HG03460 (cell line): ENCODE data around the gene COL4A4.

Source experiments
- ATAC-seq: cut with Tn5 transposase; IDR thresholded peaks from one replicate; pipeline ENCODE4 v1.9.1; 2021; ENCODE audit not compliant: unreplicated experiment

COL4A4 gene

DNA sequence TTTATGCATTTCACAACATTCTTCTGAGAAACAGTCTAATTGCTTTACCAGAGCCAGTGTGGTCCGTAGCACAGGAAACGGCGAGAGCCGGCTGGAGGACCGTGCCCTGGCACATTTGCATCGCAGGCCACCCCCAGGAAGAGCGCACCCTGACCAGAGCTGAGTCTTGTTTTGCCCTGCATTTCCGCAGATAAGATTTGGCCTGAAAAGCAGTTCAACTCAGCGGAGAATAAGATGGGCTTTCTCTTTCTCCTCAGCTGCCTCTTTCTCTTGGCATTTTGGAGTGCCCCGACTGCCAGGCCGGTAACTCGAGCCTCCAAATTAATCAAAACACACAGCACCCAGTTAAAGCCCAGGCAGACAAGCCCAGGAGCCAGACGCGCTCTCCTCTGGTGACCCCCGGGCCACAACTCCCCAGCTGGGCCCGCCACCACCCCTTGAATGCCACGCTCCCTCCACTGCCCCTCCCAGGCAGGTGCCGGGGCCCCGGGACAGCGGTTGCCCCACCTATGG is 464 bp downstream of the COL4A4 start:
- peak; percentile 69 for ATAC-seq

DNA sequence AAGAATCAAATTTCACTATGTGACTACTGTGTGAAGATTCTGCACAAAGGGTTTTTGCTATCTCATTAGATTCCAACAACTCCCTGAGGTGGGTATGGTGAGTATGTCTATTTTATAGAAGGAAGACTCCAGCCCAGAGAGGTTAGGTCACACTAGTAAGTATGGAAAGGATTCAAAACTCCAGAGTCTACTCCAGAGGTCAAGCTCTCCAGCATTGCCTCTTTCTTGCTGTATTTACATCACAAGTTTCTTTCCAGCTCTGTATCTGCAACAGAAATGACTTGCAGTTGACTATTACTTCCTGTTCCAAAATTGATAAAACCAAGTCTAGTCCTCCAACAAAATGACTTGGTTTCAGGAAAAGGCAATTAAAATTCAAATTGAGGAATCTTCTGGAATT is 2.1 kb downstream of the COL4A4 start:
- ATAC-seq, result no peak

DNA sequence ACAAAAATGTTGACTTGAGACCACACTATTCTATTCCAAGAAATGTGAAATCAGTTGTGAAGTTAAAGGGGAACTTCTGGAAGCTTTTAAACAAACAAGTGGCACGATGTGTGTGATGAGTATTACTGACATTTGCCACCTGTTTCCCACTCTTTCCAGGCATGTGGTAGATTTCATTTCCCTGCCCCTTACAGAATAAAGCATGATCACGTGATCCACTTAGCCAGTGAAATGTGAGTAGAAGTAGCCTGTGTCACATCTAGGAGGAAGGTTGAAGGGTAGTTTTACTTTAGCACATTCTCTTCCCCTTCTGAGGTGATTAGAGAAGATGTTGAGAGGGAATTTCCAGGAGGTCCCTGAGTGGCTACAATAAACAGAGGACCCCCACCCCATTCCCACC is 3.8 kb downstream of the COL4A4 start:
- ATAC-seq, result no peak

DNA sequence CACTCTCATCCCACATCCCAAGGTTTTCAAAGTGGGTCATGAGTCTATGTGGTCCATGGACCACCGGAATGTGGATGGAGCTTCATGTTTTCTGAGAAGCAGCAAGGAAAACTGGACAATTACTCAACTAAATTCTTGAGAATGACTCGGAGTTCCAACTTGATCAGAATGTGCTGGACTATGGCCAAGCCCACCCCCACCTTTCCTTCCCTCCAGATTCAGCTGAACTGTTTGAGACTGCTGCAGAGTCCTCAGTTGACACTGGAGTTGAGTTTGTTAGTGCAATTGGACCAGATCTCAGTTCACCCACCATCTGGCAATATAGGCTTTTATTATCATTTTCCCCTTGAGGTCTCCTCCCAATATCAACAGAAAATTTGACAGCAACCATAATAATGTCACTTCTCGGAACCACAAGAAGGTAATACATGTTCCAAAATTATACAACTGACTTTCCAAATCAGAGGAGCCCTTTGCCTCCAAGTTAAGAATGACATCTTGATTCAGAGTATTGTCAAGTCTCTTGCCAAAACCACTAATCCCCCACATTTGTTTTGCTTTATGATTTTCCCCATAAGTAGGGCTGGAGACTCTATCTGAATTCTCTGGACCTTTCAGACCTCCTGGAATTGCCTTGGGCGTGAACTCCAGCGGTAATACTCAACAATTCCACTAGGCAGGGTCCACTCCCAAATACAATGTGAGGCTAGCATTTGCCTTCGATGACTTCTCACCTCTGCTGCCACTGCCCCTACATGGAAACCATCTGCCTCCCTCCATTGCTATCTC is 8.8 kb downstream of the COL4A4 start:
- ATAC-seq, result no peak

DNA sequence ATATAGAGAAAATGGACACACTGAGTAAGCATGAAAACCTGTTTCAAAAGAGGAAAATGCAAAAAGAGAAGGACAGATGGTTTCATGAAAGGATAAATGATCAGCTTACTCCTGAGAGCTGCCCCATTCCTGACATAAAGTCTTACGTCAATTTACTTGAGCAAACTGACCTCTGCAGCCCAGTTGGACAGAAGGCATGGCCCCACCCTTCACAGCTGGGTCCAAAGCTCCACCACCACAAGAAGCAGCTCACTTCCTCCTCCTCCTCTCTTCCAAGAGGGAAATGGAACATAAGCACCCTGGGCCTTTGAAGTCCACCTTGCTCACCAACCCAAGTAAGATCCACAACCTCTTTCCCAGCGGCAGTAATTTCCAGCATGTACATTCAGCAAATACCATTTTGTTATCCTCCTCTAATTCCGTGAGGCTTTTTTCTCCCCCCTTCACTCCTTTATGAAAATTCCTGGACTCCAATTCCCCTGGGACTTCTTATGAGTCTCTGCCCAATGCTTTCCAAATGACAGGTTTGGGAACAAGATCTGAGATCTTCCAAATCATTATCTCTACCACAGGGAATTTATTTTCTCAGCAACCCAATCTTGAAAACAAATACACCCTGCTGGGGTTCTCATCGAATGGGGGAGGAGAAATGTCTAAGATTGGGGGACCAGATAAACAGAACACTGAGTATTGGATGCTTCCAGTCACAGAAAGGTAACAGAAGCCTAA is 10.1 kb downstream of the COL4A4 start:
- no peak for ATAC-seq

DNA sequence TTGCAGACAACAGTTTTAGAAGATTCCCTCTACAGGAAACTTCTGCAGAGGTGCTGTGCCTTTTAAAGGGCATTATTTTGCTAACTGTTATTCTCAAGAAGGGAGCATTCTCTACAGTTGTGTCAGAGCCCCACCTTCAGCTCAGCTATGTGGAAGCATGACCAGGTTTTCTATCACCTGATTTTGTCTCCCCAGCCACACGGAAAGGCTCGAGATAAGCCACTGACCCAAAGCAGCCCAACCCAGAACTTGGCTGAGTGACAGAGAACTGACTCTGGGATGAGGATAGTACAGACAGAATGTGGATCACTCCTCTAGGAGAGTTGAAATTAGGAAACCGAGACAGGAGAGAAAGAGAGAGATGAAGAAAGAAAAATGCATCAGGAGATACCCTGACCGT is 10.7 kb downstream of the COL4A4 start:
- no peak for ATAC-seq

DNA sequence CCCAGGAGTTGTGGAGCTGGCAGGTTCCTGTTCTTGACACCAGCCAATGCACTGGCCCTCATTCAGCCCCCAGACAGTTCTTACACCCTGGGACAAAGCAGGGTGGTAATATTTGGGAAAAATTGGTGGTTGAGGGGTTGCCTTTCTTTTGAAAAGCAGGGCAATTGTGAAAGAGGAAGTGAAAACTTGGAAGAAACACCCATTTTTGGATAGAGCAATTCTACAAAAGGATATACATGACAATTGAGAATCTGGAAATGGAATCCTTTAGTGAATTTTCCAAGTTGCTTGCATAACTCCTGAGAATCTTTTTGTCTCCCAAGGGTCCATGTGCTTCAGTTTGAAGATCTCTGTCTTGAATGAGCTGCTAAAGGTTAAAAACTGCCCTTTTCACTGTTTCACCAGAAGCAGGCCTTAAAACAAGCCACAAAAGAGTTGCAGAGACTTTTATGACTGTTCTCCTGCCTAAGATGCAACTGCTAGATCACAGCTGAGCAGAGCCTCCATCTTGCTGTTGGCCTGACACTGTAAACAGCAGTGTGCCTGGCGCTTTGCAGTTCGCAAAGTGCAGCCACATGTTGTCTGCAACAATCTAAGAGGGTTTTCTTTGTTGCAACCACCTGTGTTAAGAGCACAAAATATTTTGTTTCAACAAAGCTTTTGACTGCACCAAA is 11.8 kb downstream of the COL4A4 start:
- ATAC-seq, result no peak

DNA sequence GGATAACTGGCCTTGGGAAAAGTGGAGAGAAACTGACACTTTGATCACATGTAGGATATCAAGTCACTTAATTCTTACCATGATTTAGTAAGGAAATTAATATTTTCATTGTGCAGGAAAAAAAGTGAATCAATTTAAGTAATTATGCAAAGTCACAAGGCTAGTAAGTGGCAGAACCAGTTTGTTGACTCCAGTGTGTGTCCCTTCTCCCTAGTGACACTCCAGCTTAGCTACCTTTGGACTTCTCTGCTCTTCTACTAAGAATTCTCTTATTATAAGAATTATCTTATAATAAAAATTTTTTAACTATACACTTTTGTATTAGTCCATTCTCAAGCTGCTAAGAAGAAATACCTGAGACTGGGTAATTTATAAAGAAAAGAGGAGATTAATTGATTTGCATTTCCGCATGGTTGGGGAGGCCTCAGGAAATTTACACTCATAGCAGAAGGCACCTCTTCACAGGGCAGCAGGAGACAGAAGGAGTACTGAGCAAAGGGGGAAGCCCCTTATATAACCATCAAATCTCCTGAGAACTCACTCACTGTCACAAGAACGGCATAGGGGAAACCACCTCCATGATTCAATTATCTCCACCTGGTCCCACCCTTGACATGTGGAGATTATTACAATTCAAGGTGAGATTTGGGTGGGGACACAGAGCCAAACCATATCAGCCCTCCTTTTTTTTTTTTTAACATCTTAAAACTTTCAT is 13.6 kb downstream of the COL4A4 start:
- no peak for ATAC-seq

DNA sequence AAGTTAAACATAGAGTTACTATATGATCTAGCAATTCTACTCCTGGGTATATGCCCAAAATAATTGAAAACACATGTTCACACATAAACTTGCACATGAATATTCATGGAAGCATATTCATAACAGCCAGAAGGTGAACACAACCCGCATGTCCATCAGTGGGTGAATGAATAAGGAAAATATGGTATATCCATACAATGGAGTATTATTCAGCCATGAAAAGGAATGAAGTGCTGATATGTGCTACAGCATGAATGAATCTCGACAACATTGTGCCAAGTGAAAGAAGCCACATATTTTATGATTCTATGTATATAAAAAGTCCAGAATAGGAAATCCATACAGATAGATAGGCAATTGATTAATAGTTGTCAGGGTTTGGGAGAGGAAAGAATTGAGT is 15.9 kb downstream of the COL4A4 start:
- no peak for ATAC-seq

DNA sequence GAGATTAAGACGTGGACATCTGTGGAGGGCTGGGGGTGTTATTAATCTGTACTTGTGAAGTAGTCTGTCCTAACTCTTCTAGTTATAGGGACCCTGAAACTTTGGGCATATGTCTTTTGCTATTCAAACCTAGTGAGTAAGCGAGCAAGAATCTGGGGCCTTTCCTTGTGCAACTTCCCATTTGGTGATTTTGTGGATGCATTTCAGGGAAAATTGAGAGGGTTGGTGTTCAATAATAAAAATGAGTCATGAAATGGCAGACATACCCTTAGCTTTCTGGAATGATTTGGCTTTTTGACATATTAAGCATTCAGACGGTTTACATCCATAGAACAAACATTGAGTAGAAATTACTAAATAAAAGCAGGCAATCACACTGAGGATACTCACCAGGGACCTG is 17.0 kb downstream of the COL4A4 start:
- no peak for ATAC-seq

DNA sequence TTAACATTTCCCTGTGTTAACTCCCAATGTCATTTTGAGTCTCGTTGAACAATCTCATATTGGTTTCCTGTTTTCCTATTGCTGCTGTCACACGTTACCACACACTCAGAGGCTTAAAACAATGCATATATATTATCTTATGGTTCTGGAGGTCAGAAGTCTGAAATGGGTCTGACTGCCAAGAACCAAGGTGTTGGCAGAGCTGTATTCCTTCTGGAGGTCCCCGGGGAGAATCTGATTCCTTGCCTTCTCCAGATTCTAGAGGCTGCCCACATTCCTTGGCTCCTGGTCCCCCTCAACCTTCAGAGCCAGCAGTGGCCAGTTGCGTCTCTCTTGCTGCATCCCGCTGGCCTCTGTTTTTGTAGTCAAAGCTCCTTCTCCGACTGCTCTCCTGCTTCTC is 17.5 kb downstream of the COL4A4 start:
- no peak for ATAC-seq

DNA sequence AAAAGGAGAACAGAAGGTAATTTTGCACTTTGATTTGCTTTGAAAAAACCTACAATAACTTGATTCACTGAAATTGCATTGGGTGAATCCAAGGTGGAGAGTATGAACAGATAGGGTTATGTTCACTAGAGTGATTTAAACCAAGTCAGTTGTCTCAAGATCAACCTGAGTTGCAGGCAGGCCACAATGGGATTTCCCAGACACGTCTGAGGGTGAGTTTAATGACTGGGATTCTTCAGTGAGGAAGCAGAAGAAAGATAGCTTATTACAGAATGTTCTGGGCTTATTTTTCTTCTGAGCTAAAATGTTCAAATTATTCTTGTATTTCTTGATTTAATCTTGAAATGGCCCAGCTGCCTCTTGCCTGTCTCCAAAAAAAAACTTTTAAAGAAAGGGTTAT is 20.1 kb downstream of the COL4A4 start:
- no peak for ATAC-seq

DNA sequence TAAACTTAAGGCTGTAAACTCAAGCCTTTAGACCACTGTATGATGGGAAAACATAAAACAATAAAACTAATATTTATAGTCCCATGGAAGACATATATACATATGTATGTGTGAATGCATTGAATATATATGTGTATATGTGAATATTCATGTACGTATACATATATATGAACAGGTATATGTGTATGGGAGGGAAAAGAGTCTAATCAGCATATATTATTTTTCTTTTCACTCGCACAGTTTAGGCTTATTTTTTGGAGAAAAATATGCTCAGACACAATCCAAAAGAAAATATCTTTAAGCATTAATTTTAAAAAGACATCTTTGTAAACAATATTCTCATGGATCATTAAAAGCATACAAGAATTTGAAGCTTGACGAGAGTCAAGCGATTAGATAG is 22.7 kb downstream of the COL4A4 start:
- ATAC-seq, result no peak

DNA sequence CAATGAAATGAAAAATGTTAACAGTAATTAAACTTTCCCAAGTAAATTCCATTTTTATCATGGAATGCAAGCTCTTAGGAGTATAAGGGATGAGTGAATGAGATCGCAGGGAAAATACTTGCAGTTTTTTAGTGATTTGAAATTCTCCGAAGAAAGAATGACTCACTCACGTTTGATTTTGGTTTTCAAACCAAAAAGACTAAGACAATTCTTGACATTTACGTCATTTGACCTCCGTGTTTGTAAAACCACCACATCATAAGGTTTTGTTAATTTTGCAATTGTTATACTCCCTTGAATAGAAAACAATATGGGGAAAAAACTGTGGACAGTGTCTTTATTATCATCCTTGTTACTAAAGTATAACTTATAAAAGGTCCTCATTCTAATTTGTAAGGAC is 29.4 kb downstream of the COL4A4 start:
- no peak for ATAC-seq

DNA sequence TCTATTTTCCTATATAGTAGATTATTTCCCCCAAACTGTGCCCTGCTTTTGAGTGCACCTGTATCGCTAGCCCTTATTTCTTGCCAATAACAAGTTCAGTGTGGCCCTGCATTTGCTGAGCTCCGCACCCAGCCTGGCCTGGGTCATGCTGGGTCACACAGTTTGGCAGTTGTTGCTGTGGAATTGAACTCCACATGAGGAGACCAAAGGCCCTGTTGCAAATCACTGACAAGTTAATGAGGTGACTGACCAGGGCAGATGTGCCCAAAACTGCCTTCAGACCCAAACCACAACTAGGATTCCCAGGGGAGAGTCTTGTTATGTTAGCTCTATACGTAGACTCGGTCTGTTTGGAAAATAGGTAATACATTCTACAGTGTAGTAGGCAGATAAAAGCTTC is 31.0 kb downstream of the COL4A4 start:
- no peak for ATAC-seq

DNA sequence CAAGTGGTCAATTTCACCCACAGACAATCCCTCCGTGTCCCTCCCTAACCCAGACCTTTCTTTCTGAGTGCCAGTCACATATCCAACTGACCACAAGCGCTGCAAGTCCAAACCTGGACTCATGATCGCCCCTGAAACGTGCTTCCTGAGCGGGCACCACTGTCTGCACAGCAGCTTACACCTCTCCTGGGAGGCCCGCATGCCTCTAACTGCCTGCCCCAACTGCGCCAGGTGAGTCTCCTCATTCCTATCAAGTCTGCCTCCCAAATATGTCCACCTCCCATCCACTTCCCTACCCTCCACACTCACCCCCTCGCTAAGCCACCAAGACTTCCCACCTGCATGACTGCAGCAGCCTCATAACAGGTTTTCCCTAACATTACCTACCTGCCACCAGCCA is 33.4 kb downstream of the COL4A4 start:
- no peak for ATAC-seq

DNA sequence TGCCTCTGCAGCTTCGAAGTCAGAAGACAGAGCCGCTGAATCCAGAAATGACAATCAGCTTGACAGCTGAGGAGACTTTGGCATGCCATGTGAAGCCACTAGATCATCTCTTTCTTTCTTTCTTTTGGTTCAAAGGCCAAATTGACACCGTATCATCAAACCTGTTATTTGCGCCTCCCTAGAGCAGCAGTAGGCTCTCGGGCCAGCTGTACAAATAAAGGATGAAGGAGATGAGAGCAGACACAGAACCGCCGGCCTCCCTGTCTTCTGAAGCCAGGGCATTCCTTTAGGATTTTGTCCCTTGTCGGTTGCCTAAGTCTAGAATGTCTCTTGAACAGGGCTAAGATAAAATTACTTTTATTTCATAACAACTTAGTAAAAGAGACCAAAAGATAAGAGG is 36.8 kb downstream of the COL4A4 start:
- ATAC-seq, result no peak

DNA sequence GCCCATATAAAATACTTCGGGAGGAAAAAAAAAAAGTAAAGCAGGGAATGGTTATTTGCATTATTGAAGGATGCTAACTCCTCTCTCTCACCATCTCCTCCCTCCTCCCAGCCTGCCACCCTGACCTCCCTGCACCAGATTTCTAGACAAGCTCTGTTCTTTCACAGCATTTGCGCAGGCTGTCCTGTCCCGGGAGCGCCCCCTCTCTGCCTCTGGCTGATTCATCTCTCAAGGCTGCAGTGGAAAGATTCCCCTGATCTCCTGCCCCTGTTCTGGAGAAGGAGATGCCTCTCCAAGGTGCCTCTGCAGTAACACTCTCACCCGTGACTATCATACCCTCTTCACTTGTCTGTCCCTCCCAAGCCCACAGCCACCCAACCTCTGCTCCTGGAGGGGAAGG is 38.5 kb downstream of the COL4A4 start:
- ATAC-seq, result no peak

DNA sequence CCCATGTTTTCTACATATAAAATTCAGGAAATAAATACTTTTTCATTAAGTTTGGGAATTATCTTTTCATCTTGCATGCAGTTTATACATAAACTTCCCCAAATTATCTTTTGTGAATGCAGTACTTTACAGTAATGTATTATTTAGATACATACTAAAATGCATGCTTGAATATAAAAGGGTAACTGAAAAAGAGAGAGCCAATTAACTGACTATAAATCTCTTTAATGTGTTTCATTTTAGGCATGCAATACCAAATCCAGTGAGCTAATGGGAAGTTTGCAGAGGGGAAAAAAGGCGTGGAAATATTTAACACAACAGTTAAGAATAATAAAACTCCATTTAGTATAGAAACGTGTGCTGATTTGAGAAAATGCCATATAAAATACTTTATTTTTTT is 39.2 kb downstream of the COL4A4 start:
- no peak for ATAC-seq

DNA sequence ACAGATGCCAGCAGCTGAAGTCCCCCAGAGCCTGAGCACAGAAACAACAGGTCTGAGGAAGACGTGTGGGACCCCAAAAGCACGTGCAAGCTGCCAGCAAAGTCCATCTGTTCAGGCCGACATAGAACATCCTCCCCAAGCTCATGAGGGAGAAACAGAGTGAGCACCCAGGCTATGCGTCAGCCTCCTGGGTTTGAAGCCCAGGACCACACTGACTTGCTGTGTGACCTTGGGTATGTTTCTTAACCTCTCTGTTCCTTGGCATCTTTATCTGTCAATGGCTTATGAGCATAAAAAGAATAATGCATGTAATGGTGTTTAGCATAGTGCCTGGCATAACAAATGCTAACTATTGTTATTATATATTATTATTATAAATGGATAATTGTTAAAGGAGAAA is 40.3 kb downstream of the COL4A4 start:
- ATAC-seq, result no peak

DNA sequence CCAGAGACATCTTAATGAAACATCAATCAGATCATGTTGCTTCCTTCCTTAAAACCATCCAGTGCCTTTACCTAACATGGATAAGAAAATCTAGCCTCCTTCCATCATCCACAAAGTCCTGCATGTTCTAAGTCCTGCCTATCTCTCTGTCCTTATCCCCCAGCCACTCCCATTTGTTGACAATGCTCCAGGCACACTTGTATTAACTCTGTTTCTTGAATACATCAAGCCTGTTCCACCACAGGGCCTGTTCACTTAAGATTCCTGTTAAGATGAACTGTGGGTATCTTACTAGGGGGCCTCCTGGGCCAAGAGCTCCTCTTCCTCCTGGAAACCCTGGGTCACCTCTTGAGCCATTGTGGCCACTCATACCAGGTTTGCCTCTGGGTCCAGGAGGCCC is 45.7 kb downstream of the COL4A4 start:
- ATAC-seq, result no peak
